ENCODE results near the gene RXRG. TPM values are rescaled to one million over a fixed set of nuclear protein-coding genes. Genes with fewer than 3 reads are reported as not detected.

Gene RXRG
- total RNA-seq, 1 donor from 2014 or later, result not detected

- intact Hi-C loops (cut with micrococcal nuclease), result no loop called here
Measured at GRCh38 chr1:165375623-165376022, 69.3 kb downstream of the RXRG start.

GRCh38 chr1:165371588-165372225, 73.2 kb downstream of the RXRG start:
- intact Hi-C loops (cut with micrococcal nuclease), result no loop called here

DNA sequence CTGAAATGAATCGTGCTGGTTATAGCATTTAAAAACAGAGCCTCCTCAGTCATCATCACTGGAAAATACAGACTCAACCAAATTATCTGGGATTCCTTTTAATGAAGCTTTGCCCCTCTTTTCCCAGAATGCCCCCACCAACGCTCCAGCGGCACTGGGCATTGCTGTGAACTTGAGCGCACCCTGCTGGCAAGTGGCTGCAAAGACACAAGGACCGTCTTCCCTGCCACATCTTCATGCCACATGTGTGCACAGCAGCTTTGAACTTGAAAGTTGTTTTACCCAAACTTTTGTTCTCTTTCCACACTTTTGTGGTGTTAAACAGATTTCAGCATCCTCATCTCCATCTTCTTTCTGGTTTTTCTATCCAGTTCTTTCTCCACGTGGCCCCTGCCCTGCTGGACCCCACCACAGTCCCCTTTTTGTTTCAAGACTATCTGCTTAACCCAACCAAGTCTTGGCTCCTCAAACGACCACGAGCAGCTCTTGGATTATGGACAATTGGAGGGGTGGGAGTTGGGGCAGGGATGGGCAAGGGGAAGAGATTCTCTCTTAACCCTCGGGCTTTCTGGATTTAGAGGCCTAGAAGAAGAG, 75.6 kb downstream of the RXRG start:
- intact Hi-C loops (cut with micrococcal nuclease), result no loop called here

DNA sequence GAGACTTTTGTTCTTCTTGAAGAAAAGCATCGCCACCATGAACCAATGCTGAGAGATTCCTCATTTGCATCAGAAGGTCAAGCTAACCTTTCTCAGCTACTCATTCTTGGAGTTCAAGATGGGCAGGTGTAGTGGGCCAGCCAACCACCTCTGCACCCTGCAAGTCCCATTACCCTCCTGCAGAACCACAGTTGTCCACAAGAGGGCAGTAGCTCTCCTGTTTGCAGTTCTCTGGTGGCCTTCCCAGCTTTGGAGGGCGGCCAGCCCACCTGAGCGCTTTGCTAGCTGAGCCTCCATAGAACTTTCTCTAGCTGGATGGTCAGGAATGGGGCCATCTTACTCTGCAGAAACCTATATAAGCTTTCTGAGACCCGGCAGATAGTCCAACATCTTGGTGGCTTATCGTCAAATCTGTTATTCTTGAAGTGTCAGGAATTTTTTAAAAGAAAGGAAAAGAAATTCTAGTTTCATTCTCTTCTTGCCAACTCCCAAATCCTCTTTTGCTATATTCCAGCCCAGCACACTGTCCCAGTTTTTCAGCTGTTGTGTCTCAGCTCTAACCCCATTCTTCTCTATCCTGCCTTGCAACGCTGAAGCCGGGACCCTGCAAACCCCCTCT, 77.4 kb downstream of the RXRG start:
- intact Hi-C loops (cut with micrococcal nuclease), result loop anchor here (1.0 kb wide), 1 partner anchor 226 kb away; no protein-coding TSS in a partner anchor

GRCh38 chr1:165365341-165365740, 79.6 kb downstream of the RXRG start:
- intact Hi-C loops (cut with micrococcal nuclease), result no loop called here

DNA sequence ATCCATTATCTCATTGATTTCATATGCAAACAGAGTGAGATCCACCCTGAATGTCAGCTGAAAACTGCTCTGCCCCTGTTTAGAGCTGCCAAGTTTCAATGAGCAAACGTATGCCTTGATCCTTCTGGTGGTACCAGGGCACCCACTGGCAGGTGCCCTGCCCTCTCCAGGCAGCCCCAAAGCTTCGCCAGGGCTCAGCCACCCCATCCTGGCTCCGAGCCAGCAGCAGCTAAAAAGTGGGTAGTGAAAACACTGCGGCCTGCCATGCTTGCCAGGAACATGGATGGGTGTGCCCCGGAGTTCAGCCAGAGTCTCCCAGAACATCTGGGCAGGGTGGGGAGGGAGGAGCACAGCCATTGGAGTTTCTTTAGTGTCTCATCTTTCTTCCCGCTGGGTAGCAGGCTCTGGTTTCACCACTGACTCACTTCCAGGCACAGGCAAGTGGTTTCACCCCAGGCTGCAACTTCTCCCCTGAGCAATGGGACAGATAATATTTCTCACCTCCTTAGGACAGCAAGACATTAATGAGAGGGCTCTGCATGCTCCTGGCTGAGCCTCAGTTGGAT, 80.3 kb downstream of the RXRG start:
- intact Hi-C loops (cut with micrococcal nuclease), result no loop called here

DNA sequence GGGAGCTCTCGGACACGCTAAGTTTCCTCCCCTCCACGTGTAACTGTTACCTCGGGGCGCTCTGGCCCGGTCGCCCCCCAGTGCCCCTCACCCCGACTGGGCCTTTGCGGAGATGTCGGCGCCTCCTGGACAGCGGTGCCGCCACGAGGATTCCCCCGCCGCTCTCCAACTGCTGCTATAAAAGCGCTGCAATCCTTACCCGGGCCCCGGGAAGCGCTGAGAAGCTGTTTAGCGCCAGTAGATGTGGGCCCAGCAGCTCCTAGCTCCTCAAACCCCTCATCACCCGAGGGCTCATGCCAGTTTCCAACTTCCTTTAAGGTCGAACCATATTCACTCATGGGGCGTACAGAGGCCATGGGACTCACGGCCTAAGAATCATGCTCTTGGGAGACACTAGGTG, 88.0 kb downstream of the RXRG start:
- intact Hi-C loops (cut with micrococcal nuclease), result loop anchor here (10.0 kb wide), 1 partner anchor 88 kb away; the partner anchor contains the start of gene RXRG

DNA sequence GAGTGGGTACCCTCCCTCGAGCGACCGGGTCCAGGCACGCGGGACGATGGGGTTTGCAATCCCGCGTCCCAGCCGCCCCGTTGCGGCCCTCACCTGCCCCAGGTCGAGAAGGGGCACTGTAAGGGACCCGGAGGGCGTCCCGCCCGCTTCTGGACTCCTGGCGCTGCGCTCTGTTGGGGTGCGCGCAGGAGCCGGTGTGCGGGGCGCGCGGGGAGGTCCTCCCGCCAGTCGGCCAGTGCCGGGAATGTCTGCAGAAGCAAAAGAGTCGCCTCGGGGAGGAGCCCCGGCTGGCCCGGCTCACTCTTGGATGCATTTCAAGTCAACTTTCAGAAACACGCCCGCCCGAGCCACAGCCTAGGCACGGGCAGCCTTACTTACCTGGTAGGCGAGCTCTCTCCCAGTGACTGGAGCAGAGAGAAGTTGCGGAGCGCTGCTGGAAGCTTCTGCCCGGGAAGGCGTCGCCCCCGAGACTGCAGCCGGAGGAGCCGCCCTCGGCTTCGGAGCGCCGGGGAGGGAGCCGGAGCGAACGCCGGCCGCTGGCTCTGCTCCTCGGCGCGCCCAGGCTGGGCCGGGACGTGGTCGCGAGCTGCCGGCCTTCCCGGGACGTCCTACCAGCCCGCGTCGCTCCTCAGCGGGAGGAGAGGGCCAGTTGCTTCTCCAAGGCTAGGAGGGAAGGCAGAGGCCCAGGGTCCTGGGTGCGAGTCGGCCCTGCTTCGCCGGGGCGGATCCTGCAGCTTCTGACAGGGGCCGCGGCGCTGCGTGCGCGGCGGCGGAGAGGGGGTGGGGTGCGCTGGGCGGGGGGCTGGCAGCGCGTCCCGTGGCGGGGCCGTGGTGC, 88.7 kb downstream of the RXRG start, which contains the start of gene LMX1A:
Gene LMX1A (minus strand): TSS at position 739 of the 835 bp plus-strand sequence. CDS start 1,156 bp downstream, outside the sequence.
- intact Hi-C loops (cut with micrococcal nuclease), result loop anchor here (10.0 kb wide), 1 partner anchor 89 kb away; the partner anchor contains the start of gene RXRG

DNA sequence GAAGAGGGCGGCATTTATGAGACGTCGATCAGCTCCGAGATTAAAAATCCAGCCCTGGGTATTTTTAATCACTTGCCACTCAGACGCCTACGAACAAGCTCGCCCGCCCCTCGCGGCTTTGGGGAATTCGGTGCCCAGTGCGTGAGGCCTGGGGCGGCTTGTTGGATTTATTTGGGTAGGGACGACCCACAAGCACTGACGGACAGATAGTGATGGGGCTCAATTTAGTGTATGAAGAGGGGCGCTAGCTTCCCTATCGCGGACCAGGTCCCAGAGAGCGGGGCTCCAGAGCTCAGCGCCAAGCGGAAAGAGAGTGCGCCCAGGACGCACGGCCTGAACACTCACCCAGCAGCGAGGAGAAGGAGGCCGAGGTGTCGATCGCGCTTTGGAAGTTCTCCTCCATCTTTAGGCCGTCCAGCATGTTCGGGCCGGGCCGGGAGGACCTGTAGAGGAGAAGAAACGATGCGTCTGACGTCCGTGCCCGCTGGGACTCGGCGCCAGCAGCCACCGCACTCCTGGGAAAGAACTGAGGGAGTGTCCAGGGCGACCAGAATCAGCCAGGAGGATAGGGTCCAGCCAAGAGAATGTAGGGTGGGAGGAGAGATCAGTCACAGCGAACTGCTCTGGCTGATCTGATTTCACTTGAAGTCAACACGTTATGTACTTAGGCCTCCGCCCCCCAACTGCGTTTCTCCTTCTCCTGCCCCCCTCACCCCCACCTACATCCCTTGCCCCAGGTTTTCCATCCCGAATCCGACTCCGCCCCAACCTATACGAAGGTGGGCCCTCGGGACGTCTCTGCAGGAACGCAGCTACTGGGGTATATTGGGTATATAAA, 89.6 kb downstream of the RXRG start:
- intact Hi-C loops (cut with micrococcal nuclease), result loop anchor here (10.0 kb wide), 1 partner anchor 89 kb away; the partner anchor contains the start of gene RXRG

DNA sequence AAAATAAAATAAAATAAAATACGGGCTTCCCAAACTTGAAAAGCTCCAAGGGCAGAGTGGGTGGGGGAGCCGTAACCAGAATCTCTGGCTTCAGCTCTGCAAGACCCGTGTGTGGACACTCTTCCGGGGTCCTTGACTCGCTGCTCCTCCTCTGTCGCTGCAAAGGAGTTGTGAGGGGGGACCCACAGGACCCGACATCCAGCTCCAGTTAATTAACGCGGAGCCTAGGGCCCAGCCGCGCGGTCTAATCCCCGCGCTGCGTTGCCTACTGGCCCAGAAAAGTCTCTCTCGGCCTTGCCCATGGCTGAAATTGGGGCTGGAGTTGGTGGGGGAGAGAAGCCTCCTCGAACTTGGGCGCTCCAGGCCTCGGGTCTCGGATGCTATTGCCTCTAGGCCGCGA, 90.2 kb downstream of the RXRG start:
- intact Hi-C loops (cut with micrococcal nuclease), result loop anchor here (10.0 kb wide), 1 partner anchor 90 kb away; the partner anchor contains the start of gene RXRG

DNA sequence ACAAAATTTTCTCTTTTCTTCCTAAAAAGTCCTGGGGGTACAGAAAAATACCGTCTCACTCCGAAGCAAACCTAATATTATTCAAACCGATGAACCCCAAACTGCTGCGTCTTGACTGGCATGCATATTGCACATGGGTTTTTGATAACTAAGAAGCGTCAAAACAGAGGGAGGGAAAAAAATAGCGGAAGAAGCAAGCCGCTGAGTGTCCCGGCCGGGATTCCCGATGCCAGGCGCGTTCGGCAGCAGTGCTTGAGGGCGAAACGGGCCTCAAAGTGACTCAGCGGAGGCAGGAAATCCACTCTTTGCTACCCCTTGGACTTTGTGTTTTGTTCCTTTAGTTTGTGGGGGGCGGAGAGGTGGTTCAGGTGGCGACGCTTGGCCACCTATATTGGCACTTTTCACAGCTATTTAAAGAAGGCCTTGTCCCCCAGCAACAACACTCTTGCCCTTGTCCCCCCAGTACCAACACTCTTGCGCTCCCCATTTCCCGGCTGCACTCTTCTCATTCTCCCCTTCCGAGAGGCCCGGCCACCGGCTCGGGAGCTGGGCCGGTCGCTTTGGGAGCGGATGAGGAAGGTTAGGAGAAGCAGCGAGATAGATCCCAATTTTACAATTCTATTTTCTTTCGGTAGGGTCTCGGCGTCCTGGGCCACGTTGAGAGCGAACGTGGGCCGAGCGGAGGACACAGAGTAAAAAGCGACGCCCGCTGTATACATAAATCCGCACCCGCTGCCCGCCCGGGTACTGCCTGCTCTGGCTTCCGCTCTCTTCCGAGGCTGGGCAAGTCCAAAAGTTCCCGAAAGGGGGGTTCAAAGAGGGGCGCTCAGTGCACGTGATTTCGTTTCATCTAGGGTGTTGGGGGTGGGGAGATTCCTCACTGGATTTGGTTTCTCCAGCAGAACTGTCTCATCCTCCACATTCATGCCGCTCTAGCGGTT, 90.9 kb downstream of the RXRG start:
- intact Hi-C loops (cut with micrococcal nuclease), result loop anchor here (10.0 kb wide), 1 partner anchor 91 kb away; the partner anchor contains the start of gene RXRG

- intact Hi-C loops (cut with micrococcal nuclease), result loop anchor here (10.0 kb wide), 1 partner anchor 92 kb away; the partner anchor contains the start of gene RXRG
Measured at GRCh38 chr1:165352442-165353293, 92.3 kb downstream of the RXRG start.

DNA sequence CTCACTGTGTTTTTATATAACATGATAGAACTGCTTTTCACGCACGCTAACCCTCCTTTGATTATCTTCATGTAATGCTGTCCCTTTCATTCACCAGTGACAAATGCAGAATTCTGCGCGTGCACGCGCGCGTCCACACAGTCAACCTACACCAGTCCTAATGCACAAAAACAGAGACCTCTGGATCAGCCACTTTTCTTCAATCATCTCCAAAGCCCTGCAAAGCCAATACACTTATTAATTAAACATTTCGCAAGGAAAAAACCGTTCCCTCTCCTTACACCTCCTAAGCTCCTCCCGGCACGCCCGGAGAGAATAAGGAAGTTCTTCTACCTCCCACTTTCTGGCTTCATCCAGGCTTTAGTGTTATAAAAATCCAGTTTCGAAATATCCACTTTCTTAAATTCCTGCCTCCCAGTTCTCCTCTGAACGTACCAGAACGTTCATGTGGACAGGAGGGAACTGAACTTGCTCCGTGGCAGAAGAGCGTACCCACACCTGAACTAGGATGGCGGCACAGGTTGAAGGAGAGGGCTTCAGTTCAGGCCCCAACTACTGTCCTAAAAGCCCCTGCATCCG, 93.0 kb downstream of the RXRG start:
- intact Hi-C loops (cut with micrococcal nuclease), result loop anchor here (10.0 kb wide), 1 partner anchor 93 kb away; the partner anchor contains the start of gene RXRG
